SIG-M5 treated with dmso at 0.1 percent for 504 hours (cell line): ENCODE results near the gene TPMT.
"Not testable (repeated sequence)": the region's sequence is repeated elsewhere in the genome, so short reads cannot be mapped to it uniquely, and the experiment has no call there.

ENCODE experiments used
- DNase-seq: peaks from one replicate; lab custom pipeline; 2025; ENCODE audit not compliant: unreplicated experiment; lab: John Stamatoyannopoulos, UW

Gene TPMT

DNA sequence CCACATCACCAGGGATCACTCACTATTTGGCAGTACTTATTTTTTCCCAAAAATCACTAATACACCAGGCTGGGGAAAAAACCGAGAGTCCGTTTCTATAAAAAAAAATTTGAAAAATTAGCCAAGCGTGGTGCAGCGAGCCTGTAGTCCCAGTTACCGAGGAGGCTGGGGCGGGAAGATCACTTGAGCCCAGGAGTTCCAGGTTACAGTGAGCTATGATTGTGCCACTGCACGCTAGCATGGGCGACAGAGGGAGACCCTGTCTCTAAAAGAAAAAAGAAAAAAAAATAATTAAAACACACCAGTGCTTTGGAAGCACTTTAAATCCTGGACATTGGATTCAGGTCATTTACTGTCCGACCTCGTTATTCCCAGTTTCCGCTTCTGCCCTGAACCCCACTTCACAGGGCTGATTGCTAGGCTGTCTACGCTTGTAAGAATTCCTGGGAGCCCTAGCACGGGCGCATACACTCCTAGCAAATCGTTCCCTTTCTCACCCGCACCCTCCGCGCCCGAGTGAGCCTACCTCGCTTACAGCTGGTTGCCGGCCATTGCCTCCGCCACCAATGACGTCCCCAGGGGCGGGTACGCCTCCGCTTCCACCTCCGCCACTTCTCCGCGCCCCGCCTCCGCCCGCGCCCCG is at the start of gene TPMT:
TSS of gene TPMT (minus strand) at position 571 of the 643 bp plus-strand sequence. CDS start 5,950 bp downstream, outside the sequence.
- DNase-seq: no peak

DNA sequence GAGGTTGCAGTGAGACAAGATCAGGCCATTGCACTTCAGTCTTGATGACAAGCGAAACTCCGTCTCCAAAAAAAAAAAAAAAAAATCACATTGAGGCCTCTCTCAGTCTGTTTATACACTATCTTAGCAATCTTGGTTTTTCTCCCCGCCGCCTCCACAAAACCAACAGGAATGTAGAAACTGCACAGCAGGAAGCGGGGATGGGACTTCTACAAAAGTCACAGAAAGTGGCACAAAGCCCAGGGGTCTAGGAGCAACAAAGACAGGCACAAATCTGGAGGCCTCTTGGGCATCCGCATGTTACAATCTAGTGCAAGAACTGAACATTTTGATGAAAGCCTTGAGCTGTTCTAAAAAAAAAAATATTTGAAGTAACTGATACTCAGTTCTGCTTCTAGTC is 48.9 kb upstream of the TPMT start:
- no peak for DNase-seq

DNA sequence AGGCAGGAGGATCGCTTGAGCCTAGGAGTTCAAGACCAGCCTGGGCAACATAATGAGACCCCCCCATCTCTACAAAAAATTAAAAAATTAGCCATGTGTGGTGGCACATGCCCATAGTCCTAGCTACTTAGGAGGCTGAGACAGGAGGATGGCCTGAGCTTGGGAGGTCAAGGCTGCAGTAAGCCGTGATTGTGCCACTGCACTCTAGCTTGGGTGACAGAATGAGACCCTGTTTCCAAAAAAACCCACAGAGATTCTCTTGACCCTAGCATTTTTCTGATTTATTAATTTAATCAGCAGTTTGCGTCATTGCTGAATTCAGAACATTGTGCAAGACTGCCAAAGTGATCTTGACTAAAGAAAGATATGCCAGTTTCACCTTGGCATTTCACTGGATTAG is 37.1 kb upstream of the TPMT start:
- no peak for DNase-seq

DNA sequence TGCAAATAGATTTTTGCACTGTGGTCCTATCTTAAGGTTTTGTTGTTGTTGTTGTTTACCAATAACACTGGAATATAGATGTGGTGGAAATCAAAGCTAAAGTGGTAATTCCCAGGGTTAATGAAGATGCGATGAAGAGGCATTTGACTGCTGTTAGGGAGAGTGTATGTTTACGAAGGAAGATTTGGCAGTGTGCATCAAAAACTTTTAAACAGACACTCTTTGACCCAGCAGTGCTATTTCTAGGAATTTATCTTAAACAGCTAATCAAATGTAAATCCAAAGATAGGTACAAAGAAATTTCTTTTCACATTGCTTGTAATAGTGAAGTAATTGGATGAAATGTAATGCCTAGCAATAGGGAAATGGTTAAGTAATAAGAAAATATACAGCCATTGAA is 34.3 kb upstream of the TPMT start:
- DNase-seq: no peak

DNA sequence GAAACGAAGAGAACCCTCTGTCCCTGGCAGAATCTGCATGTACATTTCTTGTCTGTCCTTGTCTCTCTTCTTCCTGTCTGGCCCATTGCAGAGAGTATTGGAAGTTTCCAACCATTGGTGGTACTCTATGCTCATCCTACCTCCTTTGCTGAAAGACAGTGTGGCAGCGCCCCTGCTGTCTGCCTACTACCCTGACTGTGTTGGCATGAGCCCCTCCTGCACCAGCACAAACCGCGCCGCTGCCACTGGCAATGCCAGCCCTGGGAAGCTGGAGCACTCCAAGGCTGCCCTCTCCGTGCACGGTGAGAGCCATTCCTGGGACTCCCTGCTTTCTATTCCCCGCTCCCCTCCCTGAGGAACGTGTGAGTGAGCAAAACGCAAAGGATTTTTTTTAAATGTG is 32.8 kb upstream of the TPMT start:
- no peak for DNase-seq

DNA sequence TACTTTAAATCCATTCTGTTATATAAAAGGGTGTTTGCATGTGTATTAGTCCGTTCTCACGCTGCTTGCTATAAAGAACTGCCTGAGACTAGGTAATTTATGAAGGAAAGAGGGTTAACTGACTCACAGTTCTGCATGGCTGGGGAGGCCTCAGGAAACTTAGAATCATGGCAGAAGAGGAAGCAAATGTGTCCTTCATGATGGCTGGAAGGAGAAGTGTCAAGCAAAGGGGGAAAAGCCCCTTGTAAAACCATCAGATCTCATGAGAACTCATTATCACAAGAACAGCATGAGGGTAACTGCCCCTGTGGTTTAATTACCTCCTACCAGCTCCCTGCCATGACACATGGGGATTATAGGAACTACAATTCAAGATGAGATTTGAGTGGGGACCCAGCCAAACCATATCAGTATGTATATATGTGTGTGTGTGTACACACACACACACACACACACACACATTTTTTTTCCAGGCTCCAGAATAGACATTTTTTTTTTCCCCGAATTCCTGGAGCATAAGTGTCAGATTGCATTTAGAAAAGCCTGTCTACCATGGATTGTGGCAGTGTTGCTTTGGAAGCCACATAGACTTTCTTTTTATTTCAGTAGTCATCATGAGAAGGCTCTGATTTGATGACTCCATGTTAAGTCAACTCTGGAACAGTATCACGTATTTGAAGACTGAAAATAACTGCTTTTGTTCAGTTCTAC is 31.8 kb upstream of the TPMT start:
- DNase-seq: peak; percentile 12

DNA sequence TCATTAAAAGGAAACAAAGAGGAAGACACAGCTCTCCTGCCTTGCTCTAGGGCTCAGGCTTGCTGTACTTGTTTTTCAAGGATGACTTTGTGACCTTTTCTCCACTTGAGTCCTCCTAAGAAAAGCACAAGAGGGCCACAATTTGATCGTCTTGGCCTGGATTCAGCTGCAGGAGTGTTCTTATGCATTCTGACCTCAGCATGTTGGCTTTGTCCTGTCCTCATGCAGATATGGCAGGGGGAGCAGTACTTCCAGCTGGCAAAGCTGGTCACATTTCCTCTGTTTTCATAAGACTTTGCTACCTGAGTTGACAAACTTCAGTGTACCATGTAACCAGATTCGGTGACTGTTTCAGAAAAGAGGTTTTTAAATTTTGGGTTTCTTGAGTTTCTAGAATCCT is 31.2 kb upstream of the TPMT start:
- DNase-seq: no peak

DNA sequence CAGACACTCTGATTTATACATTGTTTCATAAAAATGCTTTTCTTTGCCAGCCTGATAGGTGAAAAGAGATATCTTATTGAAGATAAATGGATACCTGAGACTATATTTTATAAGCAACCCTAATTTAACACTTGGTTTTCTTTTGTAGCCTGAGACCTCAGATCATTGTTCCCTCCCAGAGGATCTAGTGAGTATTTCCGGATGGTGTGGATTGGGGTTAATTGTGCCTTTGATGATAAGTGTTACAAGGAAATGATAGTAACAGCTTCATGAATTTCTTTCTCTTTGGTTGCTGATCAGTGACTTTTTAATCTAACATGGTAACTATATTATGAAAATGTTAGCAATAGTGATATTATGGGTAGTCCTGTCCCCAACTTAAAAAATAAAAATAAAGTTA is 30.7 kb upstream of the TPMT start:
- DNase-seq: no peak

DNA sequence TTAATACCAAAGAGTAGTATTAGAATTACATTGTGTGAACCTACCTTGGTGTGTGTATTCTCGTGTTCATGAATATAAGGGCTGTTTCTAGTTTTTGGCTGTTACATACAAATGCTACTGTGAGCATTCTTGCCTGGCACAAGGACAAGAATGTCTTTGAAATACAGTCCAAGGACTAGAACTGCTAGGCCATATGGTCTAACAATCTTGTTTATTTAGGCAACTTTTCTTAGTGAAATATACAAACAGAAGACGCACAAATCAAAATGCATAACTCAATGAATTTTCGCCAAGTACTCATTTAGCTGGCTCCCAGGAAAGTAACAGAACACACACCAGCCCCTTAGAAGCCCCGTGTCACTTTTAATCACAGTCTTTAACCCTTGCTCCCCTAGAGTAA is 28.9 kb upstream of the TPMT start:
- DNase-seq: no peak

DNA sequence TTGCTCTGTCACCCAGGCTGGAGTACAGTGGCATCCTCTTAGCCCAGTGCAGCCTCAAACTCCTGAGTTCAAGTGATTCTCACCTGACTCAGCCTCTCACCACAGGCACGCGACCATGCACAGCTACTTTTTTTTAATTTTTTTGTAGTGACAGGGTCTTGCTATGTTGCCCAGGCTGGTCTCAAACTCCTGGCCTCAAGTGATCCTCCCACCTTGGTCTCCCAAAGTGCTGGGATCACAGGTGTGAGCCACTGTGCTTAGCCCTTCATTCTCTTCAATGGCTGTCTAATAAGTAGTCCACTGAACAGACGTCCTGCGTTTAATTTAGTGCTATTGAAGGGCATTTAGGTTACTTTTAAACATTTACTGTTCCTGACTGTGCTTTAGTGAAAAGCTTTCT is 27.7 kb upstream of the TPMT start:
- no peak for DNase-seq

DNA sequence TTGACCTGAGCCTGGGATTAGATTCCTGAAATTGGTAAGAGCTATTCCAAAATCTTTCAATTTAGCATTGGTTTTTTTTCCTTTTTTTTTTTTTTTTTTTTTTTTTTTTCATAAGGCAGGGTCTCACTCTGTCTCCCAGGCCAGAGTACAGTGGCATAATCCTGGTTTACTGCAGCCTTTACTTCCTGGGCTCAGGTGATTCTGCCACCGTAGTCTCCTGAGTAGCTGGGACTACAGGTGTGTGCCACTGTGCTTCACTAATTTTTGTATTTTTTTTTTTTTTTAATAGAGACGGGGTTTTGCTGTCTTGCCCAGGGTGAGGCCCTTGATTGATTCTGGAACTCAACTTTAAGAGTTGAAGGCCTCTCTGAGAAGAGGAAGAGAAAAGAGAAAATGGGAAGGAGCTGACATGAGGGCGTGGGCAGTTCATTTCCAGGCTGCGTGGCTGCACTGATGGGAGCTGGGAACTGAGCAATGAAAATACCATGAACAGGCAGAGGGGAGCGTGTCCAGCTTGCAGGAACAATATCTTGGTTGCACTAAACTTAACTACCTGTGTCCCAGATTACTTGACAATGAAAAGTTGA is 25.0 kb upstream of the TPMT start:
- peak; percentile 24 for DNase-seq

DNA sequence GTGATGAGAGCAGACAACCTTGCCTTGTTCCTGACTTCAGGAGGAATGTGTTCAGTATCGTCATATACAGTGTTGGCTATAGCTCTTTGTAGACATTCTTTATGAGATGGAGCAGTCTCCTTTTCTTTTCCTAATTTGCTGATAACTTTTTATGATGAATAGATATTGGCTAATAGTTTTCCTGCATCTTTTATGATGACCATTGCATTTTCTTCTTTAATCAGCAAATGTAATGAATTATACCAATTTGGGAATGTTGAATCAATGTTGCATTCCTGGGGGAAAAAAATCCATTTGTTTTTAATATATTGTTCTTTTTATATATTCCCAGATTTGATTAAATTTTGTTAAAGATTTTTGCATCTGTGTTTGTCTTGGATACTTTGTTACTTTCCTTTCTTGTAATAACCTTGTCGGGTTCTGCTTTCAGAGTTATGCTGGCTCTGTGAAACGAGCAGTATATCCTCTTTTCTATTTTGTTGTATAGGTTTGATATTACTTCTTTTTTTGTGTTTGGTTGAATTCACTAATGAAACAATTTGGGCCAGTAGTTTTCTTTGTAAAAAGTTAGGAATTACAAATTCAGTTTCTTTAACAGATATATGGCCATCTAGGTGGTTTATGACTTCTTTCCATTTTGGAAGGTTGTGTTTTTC is 24.2 kb upstream of the TPMT start:
- DNase-seq: no peak

DNA sequence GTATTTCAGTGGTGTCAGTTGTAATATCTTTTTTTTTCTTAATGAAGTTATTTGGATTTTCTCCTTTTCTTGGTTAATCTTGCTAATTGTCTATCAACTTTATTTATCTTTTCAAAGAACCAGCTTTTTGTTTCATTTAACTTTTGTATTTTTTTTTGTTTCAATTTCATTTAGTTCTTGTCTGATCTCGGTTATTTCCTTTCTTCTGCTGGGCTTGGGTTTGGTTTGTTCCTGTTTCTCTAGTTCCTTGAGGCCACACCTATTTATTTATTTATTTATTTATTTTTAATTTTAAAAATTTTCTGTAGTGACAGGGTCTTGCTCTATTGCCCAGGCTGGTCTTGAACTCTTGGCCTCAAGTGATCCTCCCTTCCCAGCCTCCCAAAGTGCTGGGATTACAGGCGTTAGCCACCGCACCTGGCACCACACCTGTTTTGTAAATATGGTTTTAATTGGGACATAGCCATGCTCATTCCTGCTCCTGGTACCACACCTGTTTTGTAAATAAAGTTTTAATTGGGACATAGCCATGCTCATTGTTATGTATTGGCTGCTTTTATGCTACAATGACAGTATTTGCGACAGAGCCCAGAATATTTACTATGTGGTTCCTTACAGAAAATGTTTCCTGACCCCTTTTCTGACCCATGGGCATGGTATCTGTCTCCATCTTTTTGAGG is 22.5 kb upstream of the TPMT start:
- no peak for DNase-seq

DNA sequence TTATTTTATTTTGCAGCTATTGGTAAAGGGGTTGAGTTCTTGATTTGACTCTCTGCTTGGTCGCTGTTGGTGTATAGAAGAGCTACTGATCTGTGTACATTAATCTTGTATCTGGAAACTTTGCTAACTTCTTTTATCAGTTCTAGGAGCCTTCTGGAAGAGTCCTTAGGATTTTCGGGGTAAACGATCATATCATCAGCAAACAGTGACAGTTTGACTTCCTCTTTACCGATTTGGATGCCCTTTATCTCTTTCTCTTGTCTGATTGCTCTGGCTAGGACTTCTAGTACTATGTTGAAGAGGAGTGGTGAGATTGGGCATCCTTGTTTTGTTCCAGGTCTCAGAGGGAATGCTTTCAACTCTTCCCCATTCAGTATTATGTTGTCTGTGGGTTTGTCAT is 21.3 kb upstream of the TPMT start:
- DNase-seq: not testable (repeated sequence)

DNA sequence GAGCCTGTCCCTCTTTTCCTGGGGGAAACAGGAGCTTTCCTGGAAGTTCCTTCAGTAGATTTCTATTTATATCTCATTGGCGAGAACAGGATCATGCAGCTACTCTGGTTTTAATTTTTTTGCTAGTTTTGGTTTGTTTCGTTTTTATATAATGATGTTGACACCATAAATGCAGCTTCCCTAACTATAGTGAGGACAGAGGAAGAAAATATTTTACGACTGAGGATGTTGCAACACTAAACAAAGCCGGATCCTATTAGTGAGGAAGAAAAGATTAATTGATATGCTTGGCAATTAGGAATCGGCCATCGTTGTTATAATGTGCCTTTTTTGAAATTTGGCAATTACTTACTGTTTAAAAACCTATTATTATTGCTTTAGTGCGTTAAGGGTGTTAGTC is 17.0 kb upstream of the TPMT start:
- DNase-seq: no peak

DNA sequence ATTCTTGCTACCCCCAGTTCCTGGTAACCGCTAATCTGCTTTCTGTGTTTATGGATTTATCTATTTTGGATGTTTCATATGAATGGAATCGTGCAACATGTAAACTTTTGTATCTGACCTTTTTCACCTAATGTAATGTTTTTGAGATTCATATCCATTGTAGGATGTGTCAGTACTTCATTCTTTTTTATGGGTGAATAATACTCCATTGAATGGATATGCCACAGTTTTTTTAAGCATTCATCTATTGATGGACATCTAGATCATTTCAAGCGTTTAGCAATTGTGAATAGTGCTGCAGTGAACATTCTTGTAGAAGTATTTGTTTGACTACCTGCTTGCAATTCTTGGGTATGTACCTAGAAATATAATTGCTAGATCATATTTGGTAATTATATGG is 13.4 kb upstream of the TPMT start:
- no peak for DNase-seq

DNA sequence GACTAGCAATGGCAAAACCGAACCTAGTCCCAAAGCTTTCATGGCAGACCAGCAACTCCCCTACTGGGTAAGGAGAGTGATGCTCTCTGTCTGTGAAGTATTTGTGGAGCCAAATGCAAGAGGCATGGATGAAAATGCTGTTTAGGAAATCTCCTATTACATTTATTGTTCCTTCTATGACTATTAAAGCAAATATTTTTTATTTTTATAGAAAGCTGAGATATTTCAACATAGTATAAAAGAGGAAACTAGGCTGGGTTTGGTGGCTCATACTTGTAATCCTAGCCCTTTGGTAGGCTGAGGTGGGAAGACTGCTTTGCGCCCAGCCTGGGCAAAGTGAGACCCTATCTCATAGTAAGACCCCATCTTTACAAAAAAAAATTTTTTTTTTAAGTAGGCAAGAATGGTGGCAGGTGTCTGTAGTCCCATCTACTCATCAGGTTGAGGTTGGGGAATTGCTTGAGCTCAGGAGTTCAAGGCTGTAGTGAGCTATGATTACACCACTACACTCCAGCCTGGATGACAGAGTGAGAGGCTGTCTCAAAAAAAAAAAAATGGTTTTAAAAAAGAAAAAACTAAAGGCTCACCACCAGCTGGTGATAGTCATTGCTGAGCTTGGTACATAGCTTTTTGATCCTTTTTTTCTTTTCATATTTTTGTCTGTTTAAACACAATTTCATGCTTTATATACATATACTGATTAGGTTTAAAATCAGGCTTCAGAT is 11.6 kb upstream of the TPMT start:
- no peak for DNase-seq

DNA sequence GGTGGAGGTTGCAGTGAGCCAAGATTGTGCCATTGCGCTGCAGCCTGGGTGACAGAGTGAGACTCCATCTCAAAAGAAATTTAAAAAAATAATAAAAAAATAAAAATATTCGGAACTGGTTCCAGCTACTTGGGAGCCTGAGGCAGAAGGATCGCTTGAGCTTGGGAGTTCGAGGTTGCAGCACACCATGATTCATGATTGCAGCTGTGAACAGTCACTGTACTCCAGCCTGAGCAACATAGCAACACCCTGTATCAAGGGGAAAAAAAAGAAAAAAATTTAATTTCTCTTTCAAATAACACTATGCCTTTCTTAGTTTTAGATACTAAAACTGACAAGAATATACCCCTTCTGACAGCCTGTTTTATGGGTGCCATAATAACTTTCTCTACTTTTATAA is 10.9 kb upstream of the TPMT start:
- DNase-seq: peak; percentile 18

DNA sequence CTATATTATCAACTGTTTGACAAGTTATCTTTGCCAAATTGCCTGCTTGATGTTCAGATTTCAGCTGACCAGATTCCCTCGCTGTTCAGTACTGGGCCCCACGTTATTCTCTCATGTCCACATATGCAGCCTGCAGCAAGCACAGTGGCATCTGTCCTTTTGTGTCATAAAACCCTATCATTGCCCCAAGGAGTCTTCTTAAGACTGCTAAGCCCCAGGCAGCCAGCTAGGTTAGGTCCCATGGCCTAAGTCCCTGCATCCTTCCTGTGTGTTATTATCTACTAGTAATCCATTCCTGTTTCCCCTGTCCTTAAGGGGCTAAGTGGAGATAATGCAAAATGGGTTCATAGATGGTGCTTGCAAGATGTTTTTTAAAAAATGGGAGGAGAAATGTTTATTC is 7.5 kb upstream of the TPMT start:
- no peak for DNase-seq

DNA sequence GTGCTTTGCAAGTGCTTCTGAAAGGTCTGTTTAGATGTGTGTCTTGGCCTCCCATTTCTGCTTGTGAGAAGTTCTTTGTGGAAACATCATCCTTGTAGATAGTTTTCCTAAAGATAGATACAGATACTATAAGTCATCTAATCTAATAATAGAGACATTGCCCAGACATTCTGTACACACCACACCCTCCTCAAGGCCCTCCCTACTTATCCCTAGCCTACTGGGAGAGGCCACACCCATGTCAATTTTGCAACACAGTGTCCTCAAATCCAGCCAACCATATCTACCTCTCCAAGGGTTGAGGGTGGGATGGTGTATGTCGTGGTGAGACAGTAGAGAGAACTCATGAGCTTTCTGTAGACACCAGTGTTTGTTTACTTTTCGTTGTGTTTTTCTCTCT is 6.6 kb upstream of the TPMT start:
- DNase-seq: no peak

DNA sequence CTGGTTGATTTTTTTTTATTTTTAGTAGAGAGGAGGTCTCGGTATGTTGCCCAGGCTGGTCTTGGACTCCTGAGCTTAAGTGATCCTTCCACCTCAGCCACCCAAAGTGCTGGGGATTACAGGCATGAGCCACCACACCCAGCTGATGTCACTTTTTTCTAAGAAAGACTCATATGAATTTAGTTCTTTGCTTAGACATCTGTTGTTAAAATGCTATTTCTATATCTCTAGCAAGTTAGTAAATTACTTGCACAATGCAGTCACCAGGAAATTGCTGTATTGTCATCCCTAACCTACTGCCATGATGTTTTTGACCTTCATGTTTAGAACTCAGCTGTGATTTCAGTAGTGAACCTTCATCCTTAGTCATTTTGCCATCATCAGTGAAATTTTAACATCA is 6.0 kb upstream of the TPMT start:
- DNase-seq: no peak
